Gastroesophageal sphincter (tissue), 3 donors: ENCODE results near the gene GDAP1L1.

Experiments
- CTCF ChIP-seq, 4 experiments: fragments of 200-600 bp in 2 of 4; fragments of 450-650 bp in 2 of 4; sonication (generic) in 1 of 4; IDR thresholded peaks; one replicate each; pipeline ENCODE4 v1.5.1; 2017 to 2019; ENCODE audit warnings: antibody characterized with exemption in 4 of 4, mild to moderate bottlenecking in 2 of 4, moderate library complexity in 2 of 4
- EP300 ChIP-seq: sonication (generic); formaldehyde crosslinking; IDR thresholded peaks from one replicate; pipeline ENCODE4 v1.6.1; 2017; ENCODE audit warnings: antibody characterized with exemption, mild to moderate bottlenecking
- POLR2A ChIP-seq, 2 donors: fragments of 450-650 bp; IDR thresholded peaks; one replicate each; pipeline ENCODE4 v1.6.1; 2017; ENCODE audit warnings: antibody characterized with exemption in 2 of 2, mild to moderate bottlenecking in 2 of 2, moderate library complexity in 1 of 2
- POLR2AphosphoS5 ChIP-seq: sonication (generic); formaldehyde crosslinking; IDR thresholded peaks from one replicate; pipeline ENCODE4 v1.6.1; 2017; ENCODE audit warnings: antibody characterized with exemption

- no peak for TF ChIP-seq CTCF (IDR thresholded peaks at IDR 0.05)
- no peak for TF ChIP-seq EP300
- no peak for TF ChIP-seq POLR2A (IDR thresholded peaks at IDR 0.05)
- no peak for TF ChIP-seq POLR2AphosphoS5
These were observed 13.6 kb upstream of the GDAP1L1 start for GRCh38 chr20:44233436-44234016.
